GM21737 (cell line): Measurements from ENCODE around the gene RABEPK.
A peak's percentile ranks its signal among the peaks of the same experiment; 100 is the strongest.
"Not testable (repeated sequence)": the region's sequence is repeated elsewhere in the genome, so short reads cannot be mapped to it uniquely, and the experiment has no call there.

Source experiments
- ATAC-seq: cut with Tn5 transposase; IDR thresholded peaks from one replicate; pipeline ENCODE4 v1.9.1; 2021; ENCODE audit warnings: mild to moderate bottlenecking, moderate library complexity; ENCODE audit not compliant: unreplicated experiment

The RABEPK gene

DNA sequence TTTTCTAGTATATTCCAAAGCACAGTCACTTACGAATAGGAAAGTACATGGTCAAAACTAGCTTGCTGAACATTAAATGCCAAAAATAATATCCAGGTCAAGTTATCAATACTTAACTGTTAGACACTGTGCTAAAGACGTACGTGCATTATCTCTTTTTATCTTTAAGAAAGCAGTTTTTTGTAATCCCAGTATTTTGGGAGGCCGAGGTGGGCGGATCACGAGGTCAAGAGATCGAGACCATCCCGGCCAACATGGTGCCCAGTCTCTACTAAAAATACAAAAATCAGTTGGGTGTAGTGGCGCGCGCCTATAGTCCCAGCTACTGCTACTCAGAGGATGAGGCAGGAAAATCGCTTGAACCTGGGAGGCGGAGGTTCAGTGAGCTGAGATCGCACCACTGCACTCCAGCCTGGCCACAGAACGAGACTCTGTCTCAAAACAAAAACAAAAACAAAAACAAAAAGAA, 43.5 kb downstream of the RABEPK start:
- ATAC-seq, result no peak

DNA sequence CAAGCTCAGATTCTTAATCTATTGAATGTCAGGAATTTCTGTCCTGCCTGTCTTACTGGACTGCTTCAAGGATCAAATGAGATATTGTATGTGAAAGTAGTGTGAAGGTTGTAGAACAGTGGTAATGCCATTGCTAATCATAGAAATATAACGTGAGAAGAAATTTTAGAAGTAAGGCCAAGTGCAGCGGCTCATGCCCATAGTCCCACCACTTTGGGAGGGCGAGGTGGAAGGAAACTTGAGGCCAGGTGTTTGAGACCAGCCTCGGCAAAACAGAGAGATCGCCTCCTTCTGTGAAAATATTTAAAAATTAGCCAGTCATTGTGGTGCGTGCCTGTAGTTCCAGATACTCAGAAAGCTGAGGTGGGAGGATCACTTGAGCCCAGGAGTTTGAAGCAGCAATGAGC, 45.9 kb downstream of the RABEPK start:
- ATAC-seq, result no peak

DNA sequence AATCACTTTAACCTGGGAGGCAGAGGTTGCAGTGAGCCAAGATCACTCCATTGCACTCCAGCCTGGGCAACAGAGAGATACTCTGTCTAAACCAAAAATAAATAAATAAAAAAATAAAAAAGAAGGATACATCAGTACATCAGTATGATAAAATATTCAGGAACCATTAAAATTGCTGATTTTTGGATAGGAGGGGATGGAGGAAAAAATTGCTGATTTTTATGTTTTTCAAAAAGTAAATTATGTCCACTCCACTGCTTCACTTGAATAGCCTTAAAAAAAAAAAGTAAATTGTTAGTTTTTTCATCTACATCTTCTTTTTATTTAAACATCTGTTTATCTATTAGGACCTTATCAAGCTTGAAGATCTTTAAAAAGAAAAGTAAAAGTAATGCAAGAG, 53.9 kb downstream of the RABEPK start:
- no peak for ATAC-seq

DNA sequence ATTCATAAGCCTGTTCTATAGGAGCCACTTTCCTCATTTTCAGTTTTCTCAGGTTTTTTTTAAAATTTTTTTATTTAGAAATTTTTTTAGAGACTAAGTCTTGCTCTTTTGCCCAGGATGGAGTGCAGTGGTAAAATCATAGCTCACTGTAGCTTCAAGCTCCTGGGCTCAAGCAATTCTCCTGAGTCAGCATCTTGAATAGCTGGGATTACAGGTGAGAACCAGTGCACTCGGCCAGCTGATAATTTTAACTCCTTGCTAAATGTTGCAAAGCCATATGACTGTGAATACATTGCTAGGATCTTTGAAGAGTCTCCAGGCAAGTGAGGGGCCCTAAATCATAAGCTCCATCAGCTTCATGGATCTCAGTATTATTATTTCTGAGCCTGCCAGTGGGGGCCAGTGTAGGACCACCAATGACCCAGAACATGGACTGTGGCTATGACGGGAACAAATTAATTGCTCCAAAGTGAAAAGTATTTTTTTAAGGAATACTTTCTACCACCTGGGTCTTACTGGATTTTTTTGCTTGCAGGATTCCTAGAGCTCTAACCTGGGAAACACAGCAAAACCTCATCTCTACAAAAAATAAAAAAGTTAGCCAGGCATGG, 55.5 kb downstream of the RABEPK start:
- no peak for ATAC-seq

DNA sequence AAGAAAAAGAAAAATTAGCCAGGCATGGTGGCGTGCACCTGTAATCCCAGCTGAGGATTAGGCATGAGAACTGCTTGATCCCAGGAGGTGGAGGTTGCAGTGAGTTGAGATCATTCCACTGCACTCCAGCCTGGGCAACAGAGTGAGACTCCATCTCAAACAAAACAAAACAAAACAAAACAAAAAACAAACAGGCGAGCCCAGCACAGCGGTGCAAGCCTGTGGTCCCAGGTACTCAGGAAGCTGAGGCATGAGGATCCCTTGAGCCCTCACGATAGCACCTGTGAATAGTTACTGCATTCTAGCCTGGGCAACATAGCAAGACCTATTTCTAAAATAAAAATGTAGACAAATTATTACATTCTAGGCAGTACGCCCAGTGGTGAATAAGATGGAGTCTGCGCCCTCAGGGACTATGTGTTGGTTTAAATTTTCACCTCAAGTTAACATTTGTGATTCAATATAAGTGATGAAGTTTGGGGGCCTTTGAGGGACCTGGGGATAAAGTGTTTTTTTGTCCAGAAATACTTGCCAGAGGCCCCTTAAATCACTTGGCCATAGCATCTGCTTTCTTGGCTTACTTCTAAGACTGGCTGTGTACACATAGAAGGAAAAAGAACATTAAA, 57.9 kb downstream of the RABEPK start:
- ATAC-seq, result no peak

DNA sequence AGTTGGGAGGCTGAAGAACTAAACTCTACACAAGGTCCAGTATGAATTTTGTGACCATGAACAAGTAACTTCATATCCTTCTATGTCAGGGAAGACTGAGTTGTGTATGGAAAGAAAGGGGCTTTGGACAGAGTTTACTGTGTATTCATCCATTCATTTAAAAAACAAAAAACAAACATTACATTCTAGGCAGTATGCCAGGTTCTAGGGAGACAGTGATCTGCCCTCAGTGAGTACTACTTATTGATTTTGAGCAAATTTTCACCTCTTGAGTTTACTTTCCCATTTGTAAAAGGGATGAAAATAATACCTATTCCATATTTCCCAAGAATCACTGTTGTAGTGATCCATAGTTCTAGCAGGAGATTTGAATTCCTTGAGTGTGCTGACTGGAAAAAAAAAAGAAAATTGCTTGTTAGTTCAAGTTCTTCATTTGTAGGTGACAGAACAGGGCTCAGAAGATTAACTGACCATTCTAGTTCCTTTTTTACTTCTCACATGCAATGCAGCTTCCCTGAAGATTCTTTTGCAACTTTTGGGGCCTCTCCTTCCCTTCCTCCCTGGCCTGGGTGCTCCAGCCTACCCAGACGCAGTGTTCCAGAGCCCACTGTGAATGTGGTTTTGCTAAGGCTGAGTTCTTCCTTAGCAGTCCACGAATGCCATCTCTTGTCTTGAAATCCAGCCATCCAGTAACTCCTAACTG, 58.6 kb downstream of the RABEPK start:
- no peak for ATAC-seq

DNA sequence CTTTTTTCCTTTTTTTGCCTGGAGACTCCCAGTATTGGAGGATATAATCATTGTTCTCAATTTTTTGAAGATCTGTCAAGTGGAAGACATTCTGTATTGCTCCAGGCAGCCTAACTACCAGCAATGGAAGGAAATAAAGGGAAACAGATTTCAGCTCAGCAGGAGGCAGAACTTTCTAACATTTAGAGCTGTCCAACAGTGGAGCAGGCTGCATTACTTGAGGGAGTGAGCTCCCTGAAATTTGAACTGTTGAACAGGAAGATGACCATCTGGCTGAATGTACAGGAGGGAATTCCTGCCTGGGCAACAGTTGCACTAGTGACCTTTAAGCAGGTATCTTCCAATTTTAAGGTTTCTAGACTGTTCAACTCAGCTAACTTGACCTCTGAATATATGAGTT, 60.2 kb downstream of the RABEPK start:
- no peak for ATAC-seq

DNA sequence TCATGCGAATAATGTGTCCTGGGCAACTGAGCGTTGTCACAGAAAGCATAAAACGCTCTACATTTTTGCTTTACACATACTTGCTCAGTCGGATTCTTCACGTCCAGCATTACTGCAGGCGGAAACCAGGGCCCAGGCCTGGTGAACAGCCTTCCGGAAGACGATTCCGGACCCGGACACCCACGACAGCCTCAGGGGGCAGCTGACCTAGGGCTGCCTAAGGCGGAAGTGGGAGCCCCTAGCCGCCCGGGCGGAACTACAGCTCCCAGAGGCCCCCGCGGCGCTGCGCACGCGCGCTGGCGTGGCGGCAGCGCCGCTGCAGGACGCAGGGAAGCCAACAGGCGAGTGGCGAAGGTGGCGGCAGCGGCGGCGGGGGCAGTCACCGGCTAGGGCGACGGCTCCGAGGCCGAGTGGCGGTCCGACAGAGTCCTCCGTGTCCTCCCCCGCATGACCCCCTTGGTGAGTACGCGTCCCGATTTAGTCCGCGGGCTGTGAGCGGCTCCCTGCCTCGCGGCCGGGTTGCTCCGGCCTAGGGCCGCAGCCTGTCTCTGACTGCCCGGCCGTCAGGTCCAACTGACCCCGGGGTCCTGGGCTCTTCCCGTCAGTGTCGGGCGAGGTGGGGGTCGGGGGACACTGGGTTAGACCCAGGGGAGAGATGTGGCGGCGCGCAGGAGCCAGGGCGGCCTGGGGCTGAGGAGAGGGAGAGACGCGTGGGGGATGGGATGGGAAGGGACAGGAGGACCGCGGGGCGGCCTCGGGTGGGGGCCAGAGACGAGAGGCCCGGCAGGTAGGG, 61.4 kb downstream of the RABEPK start, which contains the start of gene GAPVD1:
Gene GAPVD1, plus strand, starts transcription at position 326 of the 793 bp plus-strand sequence. CDS start 37,096 bp downstream, outside the sequence.
- peak; percentile 89 for ATAC-seq

DNA sequence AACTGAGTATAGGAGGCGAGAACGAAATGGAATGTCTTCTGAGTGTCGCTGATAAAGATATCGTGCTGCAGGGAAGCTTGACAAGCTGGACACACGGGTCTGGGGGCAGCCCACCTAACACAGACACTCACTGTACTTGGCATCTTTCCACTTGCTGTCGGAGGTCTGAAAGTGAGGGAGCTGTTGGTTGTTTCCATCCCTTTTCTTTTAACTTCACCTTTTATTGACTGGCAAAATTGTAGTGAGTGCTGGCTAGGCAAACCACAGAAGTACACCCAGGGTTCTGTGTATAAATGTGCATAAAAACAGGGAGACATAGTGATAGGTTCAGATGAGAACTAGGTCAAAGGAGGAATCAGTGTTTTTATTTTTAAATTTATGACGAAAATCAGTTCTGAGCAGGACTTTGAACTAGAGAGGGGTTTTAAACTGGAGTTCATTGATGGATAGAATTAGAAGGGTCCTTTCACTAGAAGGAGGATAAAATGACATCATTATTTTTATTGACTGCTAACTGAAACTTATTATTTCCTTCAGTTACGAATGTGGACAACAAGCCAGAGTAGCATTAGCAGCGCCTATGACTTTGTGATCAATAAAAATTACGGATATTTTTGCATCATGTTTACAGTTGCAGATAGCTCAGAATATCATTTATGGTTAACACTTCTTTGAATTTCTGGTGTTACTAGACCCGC, 62.1 kb downstream of the RABEPK start:
- ATAC-seq, result peak; percentile 6

DNA sequence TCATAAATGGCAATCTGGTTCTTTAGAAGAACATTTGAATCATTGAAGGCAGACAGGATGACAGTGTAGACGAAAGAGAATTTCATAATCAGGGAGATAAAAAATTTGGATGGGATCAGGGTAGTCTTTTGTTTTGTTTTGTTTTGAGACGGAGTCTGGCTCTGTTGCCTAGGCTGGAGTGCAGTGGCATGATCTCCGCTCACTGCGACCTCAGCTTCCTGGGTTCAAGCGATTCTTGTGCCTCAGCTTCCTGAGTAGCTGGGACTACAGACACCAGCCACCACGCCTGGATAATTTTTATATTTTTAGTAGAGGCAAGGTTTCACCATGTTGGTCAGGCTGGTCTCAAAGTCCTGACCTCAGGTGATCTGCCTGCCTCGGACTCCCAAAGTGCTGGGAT, 63.7 kb downstream of the RABEPK start:
- ATAC-seq, result not testable (repeated sequence)

DNA sequence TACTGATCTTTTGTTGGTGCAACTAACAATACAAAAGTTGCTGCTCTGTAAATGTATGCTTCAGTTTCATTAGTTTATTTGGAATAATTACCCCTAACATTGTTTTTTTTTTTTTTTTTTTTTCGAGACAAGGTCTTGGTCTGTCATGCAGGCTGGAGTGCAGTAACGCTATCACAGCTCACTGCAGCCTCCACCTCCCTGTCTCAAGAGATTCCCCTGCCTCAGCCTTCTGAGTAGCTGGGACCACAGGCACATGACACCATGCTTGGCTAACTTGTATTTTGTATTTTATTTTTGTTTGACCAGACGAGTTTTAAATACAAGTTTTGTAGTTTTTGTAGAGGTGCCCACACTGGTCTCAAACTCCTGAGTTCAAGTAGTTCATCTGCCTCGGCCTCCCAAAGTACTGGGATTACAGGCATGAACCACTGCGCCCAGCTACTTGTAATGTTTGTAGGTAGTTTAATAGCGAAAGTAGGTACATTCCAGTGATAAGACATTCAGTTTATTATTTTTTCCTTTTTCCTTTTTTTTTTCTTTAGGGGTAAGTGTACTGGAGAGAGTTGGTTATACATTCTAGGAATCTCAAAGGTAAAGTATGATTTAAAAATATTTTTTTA, 68.2 kb downstream of the RABEPK start:
- no peak for ATAC-seq

DNA sequence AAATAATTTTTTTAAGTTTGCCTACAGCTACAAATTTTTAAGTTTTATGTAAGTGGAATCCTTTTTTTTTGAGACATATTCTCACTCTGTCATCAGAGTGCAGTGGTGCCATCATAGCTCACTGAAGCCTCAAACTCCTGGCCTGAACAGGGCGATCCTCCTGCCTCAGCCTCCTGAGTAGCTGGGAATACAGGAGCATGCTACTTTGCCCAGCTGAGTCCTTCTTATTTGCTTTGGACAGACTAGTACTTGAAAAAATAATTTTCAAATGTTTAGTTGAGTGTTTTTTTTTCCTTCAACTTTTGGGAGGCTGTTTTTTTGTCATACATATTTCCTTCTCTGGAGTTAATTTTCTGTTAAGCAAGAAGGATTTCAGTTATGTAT, 68.7 kb downstream of the RABEPK start:
- no peak for ATAC-seq

DNA sequence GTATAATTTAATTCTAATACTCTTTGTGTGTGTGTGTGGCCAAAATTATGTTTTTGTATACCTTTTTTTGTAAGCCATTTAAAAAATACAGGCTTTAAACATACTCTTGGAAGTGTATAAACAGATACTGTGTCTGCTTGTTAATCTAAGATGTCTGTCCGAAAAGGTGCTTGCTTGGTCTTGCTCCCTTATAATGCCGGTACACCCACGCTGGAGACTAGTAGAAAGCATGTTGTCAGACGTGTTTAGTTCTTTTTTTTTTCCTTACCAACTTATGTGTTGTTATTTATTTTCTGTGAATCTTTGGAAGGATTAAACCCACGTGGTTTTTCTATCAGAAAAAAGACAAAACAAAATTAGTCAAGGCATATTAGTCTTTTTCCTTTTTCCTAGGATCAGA, 70.7 kb downstream of the RABEPK start:
- ATAC-seq, result no peak

DNA sequence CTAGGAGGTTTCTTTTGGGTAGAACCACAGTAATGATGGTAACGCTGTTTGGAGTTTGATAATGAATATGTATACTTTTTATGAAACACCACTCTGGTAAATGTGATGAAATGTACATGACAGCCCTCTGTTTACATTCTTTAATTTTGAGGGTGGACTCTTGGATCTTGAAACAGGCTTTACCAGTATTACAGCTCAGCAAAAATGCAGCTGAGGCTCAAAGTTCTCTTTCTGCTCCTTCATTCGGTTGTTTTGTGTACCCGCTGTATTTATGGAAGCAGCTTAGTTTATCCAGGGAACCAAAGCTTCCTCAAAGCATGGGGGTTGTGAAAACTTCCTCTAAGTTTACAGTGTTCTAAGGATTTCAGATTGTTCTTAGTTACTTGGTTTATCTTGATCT, 72.4 kb downstream of the RABEPK start:
- ATAC-seq, result no peak

DNA sequence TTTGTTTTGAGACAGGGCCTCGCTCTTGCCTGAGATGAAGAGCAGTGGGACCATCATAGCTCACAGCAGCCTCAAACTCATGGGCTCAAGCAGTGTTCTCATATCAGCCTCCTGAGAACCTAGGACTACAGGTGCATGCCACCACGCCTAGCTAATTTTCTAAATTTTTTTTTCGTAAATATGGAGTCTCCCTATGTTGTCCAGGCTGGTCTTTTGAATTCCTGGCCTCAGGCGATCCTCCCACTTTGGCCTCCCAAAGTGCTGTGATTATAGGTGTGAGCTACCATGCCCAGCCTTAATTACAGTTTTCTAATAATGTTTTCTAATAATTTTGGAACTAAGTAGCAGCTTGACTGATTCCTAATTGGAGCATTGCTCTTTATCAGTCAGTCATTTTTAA, 76.4 kb downstream of the RABEPK start:
- no peak for ATAC-seq

DNA sequence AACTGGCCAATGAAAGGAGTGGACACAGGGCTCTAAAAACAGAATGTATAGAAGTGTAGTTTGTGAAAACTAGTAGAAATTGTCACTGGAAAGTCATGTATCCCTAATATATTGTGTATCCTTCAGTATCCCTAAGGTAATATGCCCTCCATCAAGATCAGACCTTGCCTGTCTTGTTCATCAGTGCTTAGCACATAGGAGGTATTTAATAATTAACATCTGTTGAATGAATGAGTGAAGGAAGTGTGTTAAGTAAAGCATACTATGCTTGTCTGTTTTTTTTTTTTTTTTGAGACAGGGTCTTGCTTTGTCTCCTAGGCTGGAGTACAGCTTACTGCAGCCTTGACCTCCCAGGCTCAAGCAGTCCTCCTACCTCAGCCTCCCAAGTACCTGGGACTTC, 77.1 kb downstream of the RABEPK start:
- no peak for ATAC-seq

DNA sequence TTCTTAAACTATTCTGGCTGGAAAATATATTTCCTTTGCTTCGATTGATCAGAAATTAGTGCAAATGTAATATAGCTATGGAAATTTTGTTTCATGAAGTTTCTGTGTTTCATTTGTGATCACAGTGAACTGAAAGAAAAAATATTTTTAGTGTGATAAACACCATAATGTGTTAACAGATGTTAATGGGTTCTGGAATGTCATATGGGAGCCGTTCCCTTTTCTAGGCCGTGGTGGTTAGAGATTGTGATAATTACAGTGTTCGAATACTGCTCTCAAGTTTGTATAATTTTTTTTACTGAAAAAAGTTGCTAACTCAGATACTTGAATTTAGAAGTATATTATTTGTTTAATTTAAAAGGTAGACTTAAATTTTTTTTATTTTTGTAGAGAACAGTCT, 80.6 kb downstream of the RABEPK start:
- ATAC-seq, result no peak
